Activated effector memory CD4-positive, alpha-beta T cell treated with Interleukin-2 at 50 U/mL for 16 hours (primary cell): ENCODE results near the gene AUNIP.

Experiments
- DNase-seq: peaks from one replicate; pipeline ENCODE4 v3.0.0-alpha.2; 2020

Gene AUNIP

DNA sequence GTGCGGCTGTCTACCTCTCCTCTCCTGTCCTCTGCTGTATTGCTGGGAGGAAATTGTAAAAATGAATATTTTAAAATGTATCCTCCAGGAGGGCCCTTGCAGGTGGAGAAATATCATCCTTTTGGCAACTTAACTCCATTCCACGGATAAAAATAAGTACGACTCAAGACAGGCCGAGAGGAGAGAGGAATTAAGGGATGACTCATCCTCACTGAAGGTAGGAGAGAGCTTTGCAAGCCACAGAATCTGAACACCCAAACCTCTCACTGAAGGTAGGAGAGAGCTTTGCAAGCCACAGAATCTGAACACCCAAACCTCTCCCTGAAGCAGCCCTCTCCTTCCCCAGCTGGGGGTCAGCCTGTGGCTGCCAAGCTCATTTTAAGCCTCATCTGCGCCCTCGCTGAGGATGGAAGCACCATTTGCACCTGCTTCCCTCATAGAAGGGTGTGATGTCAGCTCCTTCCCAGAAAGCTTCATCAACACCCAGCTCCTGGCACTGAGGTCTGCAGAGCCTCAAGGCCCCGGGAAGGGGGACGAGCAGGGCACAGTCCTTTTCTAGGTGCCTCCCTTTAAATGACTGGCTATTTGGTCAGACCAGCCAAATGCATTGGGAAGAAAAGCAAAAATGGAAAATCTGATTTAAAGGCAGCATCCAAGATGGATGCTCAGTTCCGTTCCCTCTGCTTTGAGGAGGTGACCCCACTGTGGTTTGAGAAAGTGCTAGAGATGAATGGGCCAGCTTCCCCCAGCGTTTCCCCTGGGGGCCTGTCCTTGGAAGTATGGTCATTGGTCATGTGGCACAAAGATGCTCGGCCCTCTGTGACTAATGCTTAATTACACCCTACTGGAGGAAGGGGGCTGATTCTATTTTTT lies 72.1 kb downstream of the AUNIP start:
- no peak for DNase-seq

DNA sequence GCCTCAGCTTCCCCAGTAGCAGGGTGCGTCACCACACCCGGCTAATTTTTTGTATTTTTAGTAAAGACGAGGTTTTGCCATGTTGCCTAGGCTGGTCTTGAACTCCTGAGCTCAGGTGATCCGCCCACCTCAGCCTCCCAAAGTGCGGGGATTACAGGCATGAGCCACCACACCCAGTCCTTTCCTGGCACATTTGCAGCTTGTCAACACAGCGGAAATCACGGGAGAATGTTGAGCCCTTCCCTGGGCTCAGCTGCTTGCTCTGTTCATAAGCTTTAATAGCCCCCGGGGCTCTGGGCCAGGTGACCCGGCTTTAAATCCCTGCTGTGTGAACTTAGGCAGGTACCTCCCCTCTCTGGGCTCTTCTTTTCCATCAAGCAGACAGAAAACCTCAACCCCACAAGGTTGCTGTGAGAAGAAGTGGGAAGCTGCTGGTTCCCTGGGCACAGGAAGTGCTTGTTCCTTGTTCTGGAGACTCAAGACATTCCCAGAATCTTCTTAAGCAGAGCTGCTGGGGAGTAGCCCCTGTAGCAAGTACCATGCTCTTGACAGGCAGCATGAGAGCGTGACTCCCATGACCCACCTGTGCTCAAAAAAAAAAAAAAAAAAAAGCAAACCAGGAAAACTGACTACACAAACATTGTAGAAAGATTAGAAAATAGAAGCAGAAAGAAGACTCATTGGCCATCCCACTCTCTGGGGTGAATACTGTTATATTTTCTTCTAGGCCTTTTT lies 73.8 kb downstream of the AUNIP start:
- no peak for DNase-seq

DNA sequence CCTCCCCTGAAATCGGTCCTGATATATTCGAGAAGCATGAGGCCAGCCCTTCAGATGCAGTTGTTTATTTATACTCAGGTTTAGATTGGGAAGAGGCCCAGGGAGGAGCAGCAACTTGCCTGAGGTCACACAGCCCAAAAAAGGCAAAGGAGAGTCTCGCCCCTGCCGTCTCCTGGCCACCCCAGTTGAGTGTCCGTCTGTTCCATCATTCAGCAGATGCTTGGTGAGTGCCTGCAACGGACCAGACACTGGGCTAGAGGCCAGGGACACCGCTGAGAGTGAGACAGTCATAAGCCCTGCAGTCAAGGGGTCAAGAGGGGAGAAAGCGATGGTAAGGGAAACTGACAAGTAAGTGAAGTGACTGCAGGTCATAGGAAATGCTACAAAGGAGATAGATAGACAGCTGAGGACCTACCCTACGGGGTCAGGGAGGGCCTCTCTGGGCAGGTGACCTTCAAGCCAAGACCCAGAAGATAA lies 74.6 kb downstream of the AUNIP start:
- DNase-seq: no peak
